B cell (primary cell): Measurements from ENCODE around the gene ZKSCAN7. TPM values are rescaled to one million over a fixed set of nuclear protein-coding genes. Genes with fewer than 3 reads are reported as not detected.

ENCODE experiments used
- ATAC-seq: fragments of 200-7000 bp; cut with Tn5 transposase; one replicate; pipeline ENCODE4 v1.10.0; 2021; ENCODE audit warnings: low read depth, mild to moderate bottlenecking, moderate number of reproducible peaks, moderate library complexity
- CTCF ChIA-PET: fragments of 350-600 bp; sonication (Branson Sonifier 250); formaldehyde crosslinking; loops from one replicate; lab custom pipeline; 2021; ENCODE audit warnings: antibody characterized with exemption, inconsistent platforms; lab: Charles Lee
- POLR2A ChIA-PET: fragments of 350-600 bp; sonication (Branson Sonifier 250); formaldehyde crosslinking; loops from one replicate; lab custom pipeline; 2021; ENCODE audit warnings: antibody characterized with exemption; lab: Charles Lee
- DNase-seq: peaks from one replicate; pipeline ENCODE4 v3.0.0; 2013
- H2AFZ ChIP-seq: 2 replicates; pipeline ENCODE4 v1.6.1; 2012; ENCODE audit warnings: mild to moderate bottlenecking, low read depth, low read length; ENCODE audit not compliant: insufficient read depth, poor library complexity, severe bottlenecking
- H3K27ac ChIP-seq, 2 donors: 1 replicate in 1 of 2; 2 replicates in 1 of 2; pipeline ENCODE4 v1.5.1; 2012 to 2013; ENCODE audit warnings: low read length in 2 of 2, mild to moderate bottlenecking in 2 of 2, moderate library complexity in 1 of 2
- H3K27me3 ChIP-seq, 4 experiments: fragments of 200-600 bp in 1 of 4; sonication (generic) in 1 of 4; replicated peaks in 1 of 4; 1 replicate in 2 of 4; 2 replicates in 2 of 4; pipeline versions ENCODE4 v1.6.1 to v1.7.0; 2013 to 2016; ENCODE audit warnings: low read length in 3 of 4, mild to moderate bottlenecking in 2 of 4, mixed read lengths in 1 of 4, moderate library complexity in 1 of 4; ENCODE audit not compliant: insufficient read depth in 4 of 4, control insufficient read depth in 3 of 4; ENCODE audit errors: control extremely low read depth in 1 of 4
- H3K36me3 ChIP-seq, 2 experiments: replicated peaks in 1 of 2; 1 replicate in 1 of 2; 2 replicates in 1 of 2; pipeline versions ENCODE4 v1.6.1 to v1.7.1; 2013; ENCODE audit warnings: low read length in 1 of 2; ENCODE audit not compliant: insufficient read depth in 2 of 2, control insufficient read depth in 1 of 2; ENCODE audit errors: control extremely low read depth in 1 of 2, extremely low read depth in 1 of 2
- H3K4me1 ChIP-seq, 2 donors: fragments of 200-600 bp in 1 of 2; sonication (generic) in 1 of 2; 1 replicate in 1 of 2; 2 replicates in 1 of 2; pipeline versions ENCODE4 v1.5.1 to v1.6.1; 2013 to 2017; ENCODE audit warnings: low read length in 2 of 2; ENCODE audit not compliant: control insufficient read depth in 2 of 2, insufficient read depth in 2 of 2
- H3K4me2 ChIP-seq: replicated peaks from 2 replicates; pipeline ENCODE3; 2012; ENCODE audit warnings: mild to moderate bottlenecking, low read depth, low read length; ENCODE audit not compliant: poor library complexity, severe bottlenecking
- H3K4me3 ChIP-seq, 5 experiments: fragments of 200-600 bp in 1 of 5; sonication (generic) in 1 of 5; 1 replicate in 3 of 5; 2 replicates in 2 of 5; pipeline versions ENCODE4 v1.5.1 to v1.7.0; 2011 to 2016; ENCODE audit warnings: low read length in 4 of 5, mild to moderate bottlenecking in 4 of 5, low read depth in 2 of 5, control low read depth in 1 of 5, moderate library complexity in 1 of 5; ENCODE audit not compliant: insufficient read depth in 1 of 5; ENCODE audit errors: control extremely low read depth in 1 of 5, extremely low read depth in 1 of 5
- H3K79me2 ChIP-seq: fragments of 200-600 bp; sonication (generic); one replicate; pipeline ENCODE4 v1.6.0; 2016; ENCODE audit warnings: low read length; ENCODE audit not compliant: control insufficient read depth, insufficient read depth
- H3K9ac ChIP-seq: fragments of 200-600 bp; sonication (generic); 2 replicates; pipeline ENCODE4 v1.6.1; 2017; ENCODE audit warnings: mild to moderate bottlenecking, low read length, moderate library complexity
- H3K9me3 ChIP-seq, 3 donors: one replicate each; pipeline versions ENCODE4 v1.6.1 to v1.7.1; 2013; ENCODE audit warnings: low read length in 2 of 3; ENCODE audit not compliant: control insufficient read depth in 2 of 3, insufficient read depth in 1 of 3; ENCODE audit errors: control extremely low read depth in 1 of 3
- H4K20me1 ChIP-seq: 2 replicates; pipeline ENCODE4 v1.6.0; 2012; ENCODE audit warnings: mild to moderate bottlenecking, low read length; ENCODE audit not compliant: insufficient read depth, control insufficient read depth, poor library complexity, severe bottlenecking
- H3K27ac Mint-ChIP-seq: one replicate; pipeline ENCODE4 v1.8.0; 2021; ENCODE audit warnings: mixed read lengths
- H3K27me3 Mint-ChIP-seq: one replicate; pipeline ENCODE4 v1.8.0; 2021; ENCODE audit warnings: mixed read lengths
- H3K4me1 Mint-ChIP-seq: one replicate; pipeline ENCODE4 v1.8.0; 2021; ENCODE audit warnings: mixed read lengths
- H3K4me3 Mint-ChIP-seq: one replicate; pipeline ENCODE4 v1.8.0; 2021; ENCODE audit warnings: mixed read lengths
- H3K9me3 Mint-ChIP-seq: one replicate; pipeline ENCODE4 v1.8.0; 2022; ENCODE audit warnings: mixed read lengths; ENCODE audit not compliant: insufficient read depth
- EZH2 ChIP-seq: IDR thresholded peaks from 2 replicates; pipeline ENCODE4 v1.6.1; 2012; ENCODE audit warnings: borderline replicate concordance, low read depth, mild to moderate bottlenecking, moderate library complexity, low read length; ENCODE audit not compliant: insufficient read depth, poor library complexity, severe bottlenecking
- WGBS: methylation state at CpG from one replicate; pipeline ENCODE4 v1.1.5; 2013; ENCODE audit warnings: missing lambda C conversion rate; ENCODE audit not compliant: insufficient coverage; 5-methylcytosine and 5-hydroxymethylcytosine counted together
- intact Hi-C: fragments of 100-400 bp; cut with micrococcal nuclease; formaldehyde crosslinking; loops from one replicate; pipeline ENCODE4 v1.10.0; 2022
- polyA plus RNA-seq: library from polyadenylated mRNA; depleted of rRNA; stranded (reverse); fragments of >200 nt; gene quantifications from 2 replicates; pipeline ENCODE4 v1.2.3, GENCODE V29; 2012
- total RNA-seq, 2 donors: library from RNA; stranded (reverse); fragments of 120-200 nt in 1 of 2; gene quantifications; 1 replicate in 1 of 2; 2 replicates in 1 of 2; pipeline versions ENCODE4 v1.2.3 to v1.2.4, GENCODE V29; 2013 to 2022
- TF ChIP-seq, protein P1 (sequence below): fragments of 200-600 bp; IDR thresholded peaks from one replicate; pipeline ENCODE4 v1.8.0; 2022; ENCODE audit warnings: antibody characterized with exemption, mild to moderate bottlenecking

The ZKSCAN7 gene
- total and polyA plus RNA-seq, 2 donors (not counting 1 experiment from before 2014, with no cell fraction given), result 3.4 to 8.5 TPM

DNA sequence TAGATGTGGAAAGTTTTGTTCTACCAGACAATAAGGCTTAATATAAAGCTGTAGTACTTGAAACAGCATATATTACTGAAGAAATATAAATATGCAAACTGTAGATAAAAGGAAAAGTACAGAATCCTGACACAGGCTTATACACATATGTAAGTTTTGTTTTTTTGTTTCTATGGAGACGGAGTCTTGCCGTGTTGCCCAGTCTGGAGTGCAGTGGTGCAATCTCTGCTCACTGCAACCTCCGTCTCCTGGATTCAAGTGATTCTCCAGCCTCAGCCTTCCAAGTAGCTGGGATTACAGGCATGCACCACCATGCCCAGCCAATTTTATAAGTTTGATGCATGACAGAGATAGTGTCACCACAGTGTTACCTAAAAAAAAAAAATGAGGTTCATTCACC is 48.4 kb upstream of the ZKSCAN7 start:
- Histone ChIP-seq H3K9ac (no peak overlapping the region), H3K36me3 (peaks cover 5 to 9% of the 10 kb centered on the region in 2 experiments), H3K27me3 (no peaks in the 10 kb centered on the region), H3K4me2 (no peak overlapping the region), H2AFZ (no peak overlapping the region), H3K4me1 (peaks cover 16% of the 10 kb centered on the region in 2 donors), H4K20me1 (peaks cover 19% of the 10 kb centered on the region), H3K4me3 (no peak overlapping the region), H3K27ac (no peak overlapping the region), H3K79me2 (peaks cover 88% of the 10 kb centered on the region), H3K9me3 (peaks cover 3 to 18% (median 5%) of the 10 kb centered on the region in 3 donors)
- Mint-ChIP-seq H3K4me1 (peaks cover 44% of the 10 kb centered on the region), H3K27me3 (no peaks in the 10 kb centered on the region), H3K27ac (no peak overlapping the region), H3K4me3 (no peak overlapping the region), H3K9me3 (peaks cover 9% of the 10 kb centered on the region)
- POLR2A ChIA-PET, result no interaction called here
- WGBS, result 80% methylated on average over 1 of the region's 3 CpGs
- CTCF ChIA-PET, result no interaction called here
- ATAC-seq, result no peak
- TF ChIP-seq EZH2, result no peak
- TF ChIP-seq, protein P1, sequence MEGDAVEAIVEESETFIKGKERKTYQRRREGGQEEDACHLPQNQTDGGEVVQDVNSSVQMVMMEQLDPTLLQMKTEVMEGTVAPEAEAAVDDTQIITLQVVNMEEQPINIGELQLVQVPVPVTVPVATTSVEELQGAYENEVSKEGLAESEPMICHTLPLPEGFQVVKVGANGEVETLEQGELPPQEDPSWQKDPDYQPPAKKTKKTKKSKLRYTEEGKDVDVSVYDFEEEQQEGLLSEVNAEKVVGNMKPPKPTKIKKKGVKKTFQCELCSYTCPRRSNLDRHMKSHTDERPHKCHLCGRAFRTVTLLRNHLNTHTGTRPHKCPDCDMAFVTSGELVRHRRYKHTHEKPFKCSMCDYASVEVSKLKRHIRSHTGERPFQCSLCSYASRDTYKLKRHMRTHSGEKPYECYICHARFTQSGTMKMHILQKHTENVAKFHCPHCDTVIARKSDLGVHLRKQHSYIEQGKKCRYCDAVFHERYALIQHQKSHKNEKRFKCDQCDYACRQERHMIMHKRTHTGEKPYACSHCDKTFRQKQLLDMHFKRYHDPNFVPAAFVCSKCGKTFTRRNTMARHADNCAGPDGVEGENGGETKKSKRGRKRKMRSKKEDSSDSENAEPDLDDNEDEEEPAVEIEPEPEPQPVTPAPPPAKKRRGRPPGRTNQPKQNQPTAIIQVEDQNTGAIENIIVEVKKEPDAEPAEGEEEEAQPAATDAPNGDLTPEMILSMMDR, result no peak
- no peak for DNase-seq
- intact Hi-C loops, result no loop called here

DNA sequence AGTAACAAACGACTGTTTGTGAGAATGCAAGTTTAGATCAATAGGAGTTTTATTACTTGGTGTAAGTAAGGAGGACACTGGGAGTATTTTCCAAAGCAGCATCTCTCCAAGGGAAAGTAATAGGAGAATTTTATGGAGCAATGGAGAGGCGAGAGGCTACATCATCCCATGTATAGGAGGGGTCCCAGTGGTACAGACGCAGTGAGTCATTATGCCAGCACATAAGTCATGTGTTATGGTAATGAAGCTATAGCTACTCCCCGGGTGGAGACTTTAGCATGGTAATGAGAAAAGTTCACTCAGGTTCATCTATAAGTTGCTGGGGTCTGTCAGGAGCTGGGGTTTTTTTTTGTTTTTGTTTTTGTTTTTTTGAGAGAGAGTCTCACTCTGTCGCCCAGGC is 48.0 kb upstream of the ZKSCAN7 start:
- no peak for ATAC-seq
- H3K27me3 Mint-ChIP-seq, result no peaks in the 10 kb centered on the region

More for the DNA sequence above, 48.0 kb upstream of the ZKSCAN7 start:
- Mint-ChIP-seq H3K4me1 (peaks cover 48% of the 10 kb centered on the region), H3K9me3 (peaks cover 7% of the 10 kb centered on the region), H3K4me3 (no peak overlapping the region), H3K27ac (no peak overlapping the region)
- H3K79me2 ChIP-seq, result peaks cover 84% of the 10 kb centered on the region
- TF ChIP-seq EZH2, result no peak
- TF ChIP-seq, protein P1, result no peak
- peaks cover 17 to 20% of the 10 kb centered on the region in 2 donors for H3K4me1 ChIP-seq
- peaks cover 0 to 14% (median 1%) of the 10 kb centered on the region in 3 donors for H3K9me3 ChIP-seq
- no peak for DNase-seq
- intact Hi-C loops, result no loop called here
- H3K4me2 ChIP-seq, result no peak overlapping the region
- ChIA-PET POLR2A (no interaction called here), CTCF (no interaction called here)
- 92% methylated on average over 4 of the region's 5 CpGs for WGBS
- H3K27me3 ChIP-seq, result no peaks in the 10 kb centered on the region
- peaks cover under 1 to 4% of the 10 kb centered on the region in 2 experiments for H3K36me3 ChIP-seq
- H3K4me3 ChIP-seq, result no peak overlapping the region
- H3K27ac ChIP-seq, result no peak overlapping the region
- no peak overlapping the region for H3K9ac ChIP-seq
- peaks cover 19% of the 10 kb centered on the region for H4K20me1 ChIP-seq
- H2AFZ ChIP-seq, result no peak overlapping the region
